Fibroblast of the aortic adventitia (primary cell): ENCODE measurements around the gene IGF2BP3. TPM values are rescaled to one million over a fixed set of nuclear protein-coding genes. Genes with fewer than 3 reads are reported as not detected.

ENCODE experiments used
- DNase-seq: peaks from one replicate; pipeline ENCODE4 v3.0.0-alpha.2; 2010; ENCODE audit warnings: low read depth
- H3K4me3 ChIP-seq: 2 replicates; pipeline ENCODE4 v1.5.1; 2011; ENCODE audit warnings: low read depth, mild to moderate bottlenecking, control low read depth, low read length, moderate library complexity
- CTCF ChIP-seq: IDR thresholded peaks from 2 replicates; pipeline ENCODE4 v1.5.1; 2011; ENCODE audit warnings: mild to moderate bottlenecking, low read length, control low read depth, inconsistent platforms; ENCODE audit not compliant: insufficient read depth
- total RNA-seq: library from RNA; depleted of rRNA; stranded (reverse); fragments of >200 nt; gene quantifications from 2 replicates; pipeline ENCODE4 v1.2.3, GENCODE V29; 2012; ENCODE audit warnings: low replicate concordance

The IGF2BP3 gene
- total RNA-seq, 1 donor = 116 TPM

- DNase-seq = no peak
- no peak for TF ChIP-seq CTCF
- no peak overlapping the region for H3K4me3 ChIP-seq
Measured at GRCh38 chr7:23343102-23343501, 127.2 kb downstream of the IGF2BP3 start.

GRCh38 chr7:23341846-23342598, 128.3 kb downstream of the IGF2BP3 start:
- no peak for DNase-seq
- no peak for TF ChIP-seq CTCF

GRCh38 chr7:23338863-23339262, 131.4 kb downstream of the IGF2BP3 start:
- H3K4me3 ChIP-seq = no peak overlapping the region
- no peak for DNase-seq
- no peak for TF ChIP-seq CTCF

More at GRCh38 chr7:23341846-23342598, 128.3 kb downstream of the IGF2BP3 start:
- no peak overlapping the region for H3K4me3 ChIP-seq

GRCh38 chr7:23338439-23338838, 131.9 kb downstream of the IGF2BP3 start:
- DNase-seq = no peak
- H3K4me3 ChIP-seq = no peak overlapping the region
- TF ChIP-seq CTCF = no peak

DNA sequence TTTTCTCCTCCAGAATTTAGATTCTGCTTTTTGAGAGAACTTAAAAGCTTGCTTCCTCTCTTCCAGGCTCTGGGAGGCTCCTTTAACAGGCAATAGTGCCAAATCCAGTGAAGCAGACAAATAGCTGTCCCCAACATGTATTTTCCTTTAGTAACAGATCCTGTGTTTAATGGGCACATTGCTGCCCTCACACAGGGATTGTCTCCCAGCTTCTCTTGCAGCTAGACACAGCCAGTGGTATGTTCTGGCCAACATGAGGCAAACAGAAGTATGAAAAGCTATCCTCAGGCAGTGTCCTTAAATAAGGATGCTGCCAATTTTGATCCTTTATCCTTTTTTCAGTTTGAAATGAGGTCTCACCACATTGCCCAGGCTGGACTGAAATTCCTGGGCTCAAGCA, 132.9 kb downstream of the IGF2BP3 start:
- H3K4me3 ChIP-seq = no peak overlapping the region
- DNase-seq = no peak
- TF ChIP-seq CTCF = no peak

DNA sequence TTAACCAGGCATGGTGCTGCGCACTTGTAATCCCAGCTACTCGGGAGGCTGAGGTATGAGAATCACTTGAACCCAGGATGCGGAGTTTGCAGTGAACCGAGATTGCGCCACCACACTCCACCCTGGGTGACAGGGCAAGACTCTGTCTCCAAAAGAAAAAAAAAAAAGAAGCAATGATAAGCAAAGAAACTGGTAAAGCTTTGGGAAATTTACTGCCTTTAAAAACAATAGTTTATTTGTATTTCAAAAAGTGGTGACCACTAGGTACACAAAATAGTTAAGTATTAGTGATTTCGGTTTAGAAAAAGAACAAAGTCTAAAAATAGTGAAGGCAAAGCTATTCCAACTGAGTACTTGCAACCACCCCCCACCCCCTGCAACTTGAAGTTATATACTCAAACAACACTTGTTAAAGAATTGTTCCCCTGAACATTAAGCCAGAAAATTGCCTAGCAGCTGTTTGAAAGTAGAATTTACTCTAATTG, 133.4 kb downstream of the IGF2BP3 start:
- H3K4me3 ChIP-seq = no peak overlapping the region
- DNase-seq = no peak
- TF ChIP-seq CTCF = no peak
